ENCODE measurements around the gene COA7.

The COA7 gene

GRCh38 chr1:52674497-52675384 is 23.4 kb downstream of the COA7 start:
- no peak overlapping the region for H3K27ac ChIP-seq
- TF ChIP-seq ZFX (IDR thresholded peaks at IDR 0.05) = no peak
- TF ChIP-seq CTCF (conservative IDR thresholded peaks at IDR 0.05) = no peak

- no peak overlapping the region for H3K27ac ChIP-seq
These were observed 24.6 kb downstream of the COA7 start for GRCh38 chr1:52673513-52673912.

GRCh38 chr1:52672946-52673345 is 25.2 kb downstream of the COA7 start:
- H3K27ac ChIP-seq = no peak overlapping the region
- TF ChIP-seq CTCF (conservative IDR thresholded peaks at IDR 0.05) (no peak), ZFX (IDR thresholded peaks at IDR 0.05) (no peak)

More at GRCh38 chr1:52673513-52673912, 24.6 kb downstream of the COA7 start:
- TF ChIP-seq ZFX (IDR thresholded peaks at IDR 0.05) (no peak), CTCF (conservative IDR thresholded peaks at IDR 0.05) (no peak)

- TF ChIP-seq ZFX (IDR thresholded peaks at IDR 0.05) = no peak
- TF ChIP-seq CTCF (conservative IDR thresholded peaks at IDR 0.05) = no peak
- H3K27ac ChIP-seq = no peak overlapping the region
These were observed 27.5 kb downstream of the COA7 start for GRCh38 chr1:52670604-52671003.

GRCh38 chr1:52669696-52670095 is 28.5 kb downstream of the COA7 start:
- TF ChIP-seq ZFX (IDR thresholded peaks at IDR 0.05) (no peak), CTCF (conservative IDR thresholded peaks at IDR 0.05) (no peak)
- no peak overlapping the region for H3K27ac ChIP-seq

GRCh38 chr1:52668711-52669110 is 29.4 kb downstream of the COA7 start:
- no peak for TF ChIP-seq CTCF (conservative IDR thresholded peaks at IDR 0.05)
- no peak for TF ChIP-seq ZFX (IDR thresholded peaks at IDR 0.05)
- no peak overlapping the region for H3K27ac ChIP-seq

GRCh38 chr1:52667984-52668383 is 30.2 kb downstream of the COA7 start:
- TF ChIP-seq ZFX (IDR thresholded peaks at IDR 0.05) = no peak
- no peak for TF ChIP-seq CTCF (conservative IDR thresholded peaks at IDR 0.05)
- H3K27ac ChIP-seq = no peak overlapping the region

Data from C4-2B (cell line).